ENCODE results near the gene ATP9A.
"Not testable (repeated sequence)": the region's sequence is repeated elsewhere in the genome, so short reads cannot be mapped to it uniquely, and the experiment has no call there.

ATP9A gene

DNA sequence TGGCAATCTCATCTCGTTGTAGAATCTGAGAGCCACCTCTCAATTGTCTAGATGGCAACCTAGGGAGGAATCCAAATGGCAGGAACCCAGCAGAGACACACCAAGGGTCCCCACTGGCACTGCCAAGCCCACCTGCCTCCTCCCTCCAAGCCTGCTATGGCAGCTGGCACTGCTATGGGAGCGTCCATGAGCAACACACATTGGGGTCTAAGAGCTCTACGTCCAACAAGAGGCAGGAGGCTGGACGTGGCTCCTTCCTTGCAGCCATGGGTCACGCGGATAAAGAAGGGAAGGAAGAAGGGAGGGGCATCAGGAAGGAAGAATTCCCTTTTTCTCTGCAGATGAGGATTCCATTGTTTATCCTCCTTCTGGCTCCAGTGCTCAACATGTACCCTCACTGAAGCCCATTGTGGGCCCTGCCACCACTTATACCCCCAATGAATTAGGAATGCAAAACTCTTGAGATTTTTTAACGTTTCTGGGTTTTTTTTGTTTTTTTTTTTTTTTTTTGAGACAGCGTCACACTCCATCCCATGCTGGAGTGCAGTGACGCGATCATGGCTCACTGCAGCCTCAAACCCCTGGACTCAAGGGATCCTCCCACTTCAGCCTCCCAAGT lies 17.3 kb downstream of the ATP9A start:
- Histone ChIP-seq H3K36me3 (ENCODE audit: control insufficient read depth, insufficient read depth, low read length) (no peaks in the 10 kb centered on the region), H3K4me1 (ENCODE audit: control insufficient read depth, insufficient read depth, low read length, poor library complexity, severe bottlenecking) (peaks cover 7% of the 10 kb centered on the region), H3K27ac (ENCODE audit: low read depth, low read length, severe bottlenecking) (no peak overlapping the region), H3K9me3 (ENCODE audit: control insufficient read depth, low read length) (no peaks in the 10 kb centered on the region), H3K4me3 (ENCODE audit: extremely low read depth, insufficient read depth, low read length, poor library complexity, severe bottlenecking) (no peak overlapping the region)
- WGBS, 2 experiments (ENCODE audit: insufficient coverage in 2 of 2), result 92 to 95% methylated on average over 4 to 8 of the region's 10 CpGs

DNA sequence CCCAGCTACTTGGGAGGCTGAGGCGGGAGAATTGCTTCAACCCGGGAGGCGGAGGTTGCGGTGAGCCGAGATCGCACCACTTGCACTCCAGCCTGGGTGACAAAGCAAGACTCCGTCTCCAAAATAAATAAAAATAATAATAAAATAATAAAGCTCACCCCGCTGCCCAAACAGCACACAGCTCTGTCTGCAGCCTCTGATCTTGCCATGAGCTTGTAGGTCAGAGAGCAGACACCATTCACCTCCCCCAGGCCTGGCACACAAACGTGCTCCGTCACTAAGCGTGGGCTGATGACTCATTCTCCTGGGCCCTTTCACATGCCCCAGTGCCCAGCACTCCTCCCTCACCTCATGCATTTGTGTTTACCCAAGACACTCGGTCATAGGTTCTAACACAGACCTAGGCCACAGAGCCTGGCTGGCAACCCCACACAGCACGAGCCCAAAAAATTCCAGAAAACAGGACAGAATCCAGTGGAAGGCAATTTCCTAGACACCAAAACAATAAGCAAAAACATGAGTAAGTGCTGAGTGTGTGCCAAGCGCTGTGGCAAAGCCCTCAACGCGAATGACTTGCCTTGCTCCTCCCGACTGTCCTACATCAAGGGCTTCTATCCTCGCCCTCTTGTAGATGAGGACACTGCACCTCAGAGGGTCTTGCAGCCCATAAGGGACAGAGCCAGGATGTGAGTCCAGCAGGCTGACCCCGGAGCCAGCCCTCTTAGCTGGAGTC lies 18.0 kb downstream of the ATP9A start:
- 87 to 94% methylated on average over 9 to 13 of the region's 19 CpGs for WGBS, 2 experiments (ENCODE audit: insufficient coverage in 2 of 2)
- no peaks in the 10 kb centered on the region for H3K36me3 ChIP-seq (ENCODE audit: control insufficient read depth, insufficient read depth, low read length)
- H3K9me3 ChIP-seq (ENCODE audit: control insufficient read depth, low read length), result no peaks in the 10 kb centered on the region
- H3K4me3 ChIP-seq (ENCODE audit: extremely low read depth, insufficient read depth, low read length, poor library complexity, severe bottlenecking), result no peak overlapping the region
- H3K4me1 ChIP-seq (ENCODE audit: control insufficient read depth, insufficient read depth, low read length, poor library complexity, severe bottlenecking), result peaks cover 7% of the 10 kb centered on the region
- H3K27ac ChIP-seq (ENCODE audit: low read depth, low read length, severe bottlenecking), result no peak overlapping the region

DNA sequence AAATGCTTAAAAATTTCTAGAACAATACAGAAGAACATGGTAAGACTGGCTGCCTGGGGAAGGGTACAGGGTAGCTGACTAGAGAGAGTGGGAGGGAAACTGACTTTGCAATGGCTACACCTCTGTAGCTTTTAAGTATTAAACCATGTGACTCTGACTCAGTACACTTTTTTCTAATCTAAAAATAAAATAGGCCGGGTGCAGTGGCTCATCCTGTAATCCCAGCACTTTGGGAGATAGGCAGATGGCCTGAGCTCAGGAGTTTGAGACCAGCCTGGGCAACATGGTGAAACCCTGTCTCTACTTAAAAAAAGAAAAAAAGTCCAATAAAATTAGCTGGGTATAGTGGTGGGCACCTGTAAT lies 18.5 kb downstream of the ATP9A start:
- 83% methylated on average over 1 of the region's 1 CpG; no CpG with 5 or more reads in 1 of the 2 experiments for WGBS, 2 experiments (ENCODE audit: insufficient coverage in 2 of 2)
- no peak overlapping the region for H3K27ac ChIP-seq (ENCODE audit: low read depth, low read length, severe bottlenecking)
- H3K4me1 ChIP-seq (ENCODE audit: control insufficient read depth, insufficient read depth, low read length, poor library complexity, severe bottlenecking), result peaks cover 7% of the 10 kb centered on the region
- H3K9me3 ChIP-seq (ENCODE audit: control insufficient read depth, low read length), result no peaks in the 10 kb centered on the region
- H3K36me3 ChIP-seq (ENCODE audit: control insufficient read depth, insufficient read depth, low read length), result no peaks in the 10 kb centered on the region
- no peak overlapping the region for H3K4me3 ChIP-seq (ENCODE audit: extremely low read depth, insufficient read depth, low read length, poor library complexity, severe bottlenecking)

DNA sequence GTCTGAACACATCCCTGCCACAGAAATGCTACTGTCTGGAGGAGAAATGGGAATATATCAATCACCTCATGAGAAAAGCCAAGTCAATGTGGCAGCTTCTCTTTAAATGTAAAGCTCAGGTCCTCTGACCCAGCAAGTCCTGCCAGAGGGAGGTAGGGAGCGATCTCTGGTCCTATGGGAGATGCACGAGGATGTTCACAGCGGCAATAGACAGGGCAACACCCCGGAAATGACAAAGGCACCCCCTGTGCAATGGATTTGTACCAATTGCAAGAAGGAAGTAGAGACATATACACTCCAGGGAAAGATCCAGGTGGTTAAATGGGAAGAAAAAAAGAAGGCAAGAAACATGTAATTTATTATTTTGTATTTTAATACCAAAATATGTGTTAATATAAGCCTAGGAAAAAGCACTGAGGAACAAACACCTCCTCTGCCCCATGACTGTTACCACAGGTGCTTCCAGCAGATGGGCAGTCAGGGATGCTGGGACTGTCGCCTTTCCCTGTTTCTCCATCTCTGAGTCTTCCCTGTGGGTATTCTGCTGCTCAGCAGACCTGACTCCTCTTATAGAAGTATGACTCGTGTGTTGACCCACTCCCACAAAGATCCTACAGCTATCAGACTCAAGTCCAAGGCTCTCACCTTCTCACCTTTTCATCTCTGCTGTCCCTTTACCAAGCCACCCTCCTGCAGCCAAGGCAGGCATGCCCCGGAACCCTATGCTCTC lies 20.8 kb downstream of the ATP9A start:
- Histone ChIP-seq H3K36me3 (ENCODE audit: control insufficient read depth, insufficient read depth, low read length) (no peaks in the 10 kb centered on the region), H3K4me3 (ENCODE audit: extremely low read depth, insufficient read depth, low read length, poor library complexity, severe bottlenecking) (no peak overlapping the region), H3K9me3 (ENCODE audit: control insufficient read depth, low read length) (no peaks in the 10 kb centered on the region), H3K4me1 (ENCODE audit: control insufficient read depth, insufficient read depth, low read length, poor library complexity, severe bottlenecking) (peaks cover 15% of the 10 kb centered on the region), H3K27ac (ENCODE audit: low read depth, low read length, severe bottlenecking) (no peak overlapping the region)
- 92 to 100% methylated on average over 6 of the region's 7 CpGs for WGBS, 2 experiments (ENCODE audit: insufficient coverage in 2 of 2)

DNA sequence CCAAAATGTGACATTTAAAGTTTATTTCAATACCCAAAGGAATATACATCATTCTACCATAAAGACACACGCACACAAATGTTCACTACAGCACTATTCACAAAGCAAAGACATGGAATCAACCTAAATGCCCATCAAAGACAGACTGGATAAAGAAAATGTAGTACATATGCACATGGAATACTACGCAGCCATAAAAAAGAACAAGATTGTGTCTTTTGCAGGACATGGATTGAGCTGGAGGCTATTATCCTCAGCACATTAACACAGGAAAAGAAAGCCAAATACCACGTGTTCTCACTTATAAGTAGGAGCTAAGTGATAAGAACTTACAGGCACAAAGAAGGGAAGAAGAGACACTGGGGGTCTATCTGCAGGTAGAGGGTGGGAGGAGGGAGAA lies 22.4 kb downstream of the ATP9A start:
- H3K4me1 ChIP-seq (ENCODE audit: control insufficient read depth, insufficient read depth, low read length, poor library complexity, severe bottlenecking), result peaks cover 16% of the 10 kb centered on the region
- no peaks in the 10 kb centered on the region for H3K36me3 ChIP-seq (ENCODE audit: control insufficient read depth, insufficient read depth, low read length)
- 83 to 100% methylated on average over 1 of the region's 3 CpGs for WGBS, 2 experiments (ENCODE audit: insufficient coverage in 2 of 2)
- no peak overlapping the region for H3K4me3 ChIP-seq (ENCODE audit: extremely low read depth, insufficient read depth, low read length, poor library complexity, severe bottlenecking)
- H3K27ac ChIP-seq (ENCODE audit: low read depth, low read length, severe bottlenecking), result no peak overlapping the region
- H3K9me3 ChIP-seq (ENCODE audit: control insufficient read depth, low read length), result no peaks in the 10 kb centered on the region

DNA sequence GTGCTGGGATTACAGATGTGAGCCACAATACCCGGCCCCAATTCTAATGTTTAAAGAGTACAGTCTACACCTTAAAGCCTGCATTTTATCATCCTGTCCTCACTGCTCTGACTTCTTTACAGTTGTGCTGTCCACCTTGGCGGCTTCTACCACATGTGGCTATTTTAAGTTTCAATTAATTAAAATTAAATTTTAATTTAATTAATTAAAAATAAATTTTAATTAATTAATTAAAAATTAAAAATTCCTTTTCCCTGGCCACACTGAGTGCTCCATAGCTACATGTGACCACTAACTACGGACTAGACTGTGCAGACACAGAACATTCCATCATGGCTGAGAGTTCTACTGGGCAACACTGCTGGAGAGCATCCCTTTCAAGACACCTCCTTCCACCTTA lies 27.4 kb downstream of the ATP9A start:
- Histone ChIP-seq H3K27ac (ENCODE audit: low read depth, low read length, severe bottlenecking) (no peak overlapping the region), H3K4me3 (ENCODE audit: extremely low read depth, insufficient read depth, low read length, poor library complexity, severe bottlenecking) (no peak overlapping the region), H3K36me3 (ENCODE audit: control insufficient read depth, insufficient read depth, low read length) (no peaks in the 10 kb centered on the region), H3K4me1 (ENCODE audit: control insufficient read depth, insufficient read depth, low read length, poor library complexity, severe bottlenecking) (peaks cover 9% of the 10 kb centered on the region), H3K9me3 (ENCODE audit: control insufficient read depth, low read length) (no peaks in the 10 kb centered on the region)
- WGBS, 2 experiments (ENCODE audit: insufficient coverage in 2 of 2), result 90 to 100% methylated on average over 1 to 2 of the region's 3 CpGs

DNA sequence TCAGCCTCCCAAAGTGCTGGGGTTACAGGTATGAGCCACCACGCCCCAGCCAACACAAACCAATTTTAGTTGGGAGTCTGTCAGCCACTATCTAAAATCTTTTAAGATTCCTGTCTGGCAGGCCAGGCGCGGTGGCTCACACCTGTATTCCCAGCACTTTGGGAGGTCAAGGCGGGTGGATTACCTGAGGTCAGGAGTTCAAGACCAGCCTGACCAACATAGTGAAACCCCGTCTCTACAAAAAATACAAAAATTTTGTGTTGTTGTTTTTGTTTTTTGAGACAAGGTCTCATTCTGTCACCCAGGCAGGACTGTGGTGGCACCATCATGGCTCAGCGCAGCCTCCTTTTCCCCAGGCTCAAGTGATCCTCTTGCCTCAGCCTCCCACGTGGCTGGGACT lies 27.9 kb downstream of the ATP9A start:
- not testable (repeated sequence) for H3K4me3 ChIP-seq (ENCODE audit: extremely low read depth, insufficient read depth, low read length, poor library complexity, severe bottlenecking); H3K27ac ChIP-seq (ENCODE audit: low read depth, low read length, severe bottlenecking); H3K9me3 ChIP-seq (ENCODE audit: control insufficient read depth, low read length); H3K4me1 ChIP-seq (ENCODE audit: control insufficient read depth, insufficient read depth, low read length, poor library complexity, severe bottlenecking); H3K36me3 ChIP-seq (ENCODE audit: control insufficient read depth, insufficient read depth, low read length)
- 81 to 88% methylated on average over 4 to 5 of the region's 7 CpGs for WGBS, 2 experiments (ENCODE audit: insufficient coverage in 2 of 2)

DNA sequence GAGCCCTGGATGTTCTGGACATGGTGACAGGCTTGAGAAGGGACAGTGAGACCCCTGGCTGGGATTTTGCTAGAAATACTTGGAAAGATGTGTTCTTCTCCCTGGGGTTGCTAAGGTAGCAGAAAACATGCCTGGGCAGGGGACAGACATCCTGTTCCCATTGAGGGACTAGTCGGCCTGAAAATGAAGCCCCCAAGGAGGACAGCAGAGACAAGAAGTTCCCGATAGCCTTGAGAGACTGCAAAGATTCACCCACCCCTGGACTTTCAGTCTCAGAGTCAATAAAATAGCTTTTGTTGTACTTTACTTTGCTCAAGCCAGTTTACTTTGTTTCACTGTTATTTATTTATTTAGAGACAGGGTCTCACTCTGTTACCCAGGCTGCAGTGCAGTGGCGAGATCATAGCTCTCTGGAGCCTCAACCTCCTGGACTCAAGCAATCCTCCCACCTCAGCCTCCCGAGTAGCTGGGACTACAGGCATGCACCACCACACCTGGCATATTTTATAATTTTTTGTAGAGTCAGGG lies 28.4 kb downstream of the ATP9A start:
- H3K36me3 ChIP-seq (ENCODE audit: control insufficient read depth, insufficient read depth, low read length), result no peaks in the 10 kb centered on the region
- 97 to 98% methylated on average over 3 to 4 of the region's 4 CpGs for WGBS, 2 experiments (ENCODE audit: insufficient coverage in 2 of 2)
- H3K4me1 ChIP-seq (ENCODE audit: control insufficient read depth, insufficient read depth, low read length, poor library complexity, severe bottlenecking), result peaks cover 9% of the 10 kb centered on the region
- H3K4me3 ChIP-seq (ENCODE audit: extremely low read depth, insufficient read depth, low read length, poor library complexity, severe bottlenecking), result no peak overlapping the region
- no peak overlapping the region for H3K27ac ChIP-seq (ENCODE audit: low read depth, low read length, severe bottlenecking)
- no peaks in the 10 kb centered on the region for H3K9me3 ChIP-seq (ENCODE audit: control insufficient read depth, low read length)

DNA sequence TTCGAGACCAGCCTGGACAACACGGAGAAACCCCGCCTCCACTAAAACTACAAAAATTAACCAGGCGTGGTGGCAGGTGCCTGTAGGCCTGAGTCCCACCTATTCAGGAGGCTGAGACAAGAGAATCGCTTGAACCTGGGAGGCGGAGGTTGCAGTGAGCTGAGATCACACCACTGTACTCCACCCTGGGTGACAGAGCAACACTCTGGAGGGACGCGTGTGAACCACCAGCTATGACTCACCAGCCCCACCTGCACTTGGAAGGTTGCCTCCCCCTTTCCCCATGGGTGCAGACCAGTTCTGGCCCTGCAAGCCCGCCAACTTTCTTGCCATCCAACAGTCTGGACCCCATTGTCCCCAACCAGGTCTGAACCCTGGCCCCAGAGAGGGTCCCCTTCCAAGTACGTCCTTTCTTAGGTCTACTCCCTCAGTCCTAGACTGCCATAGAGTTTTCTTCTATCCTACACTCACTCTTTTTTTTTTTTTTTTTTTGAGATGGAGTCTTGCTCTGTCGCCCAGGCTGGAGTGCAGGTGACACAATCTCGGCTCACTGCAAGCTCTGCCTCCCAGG lies 29.2 kb downstream of the ATP9A start:
- H3K4me1 ChIP-seq (ENCODE audit: control insufficient read depth, insufficient read depth, low read length, poor library complexity, severe bottlenecking), result peaks cover 9% of the 10 kb centered on the region
- H3K9me3 ChIP-seq (ENCODE audit: control insufficient read depth, low read length), result no peaks in the 10 kb centered on the region
- H3K27ac ChIP-seq (ENCODE audit: low read depth, low read length, severe bottlenecking), result no peak overlapping the region
- WGBS, 2 experiments (ENCODE audit: insufficient coverage in 2 of 2), result 90 to 93% methylated on average over 7 to 8 of the region's 12 CpGs
- H3K4me3 ChIP-seq (ENCODE audit: extremely low read depth, insufficient read depth, low read length, poor library complexity, severe bottlenecking), result no peak overlapping the region
- no peaks in the 10 kb centered on the region for H3K36me3 ChIP-seq (ENCODE audit: control insufficient read depth, insufficient read depth, low read length)

DNA sequence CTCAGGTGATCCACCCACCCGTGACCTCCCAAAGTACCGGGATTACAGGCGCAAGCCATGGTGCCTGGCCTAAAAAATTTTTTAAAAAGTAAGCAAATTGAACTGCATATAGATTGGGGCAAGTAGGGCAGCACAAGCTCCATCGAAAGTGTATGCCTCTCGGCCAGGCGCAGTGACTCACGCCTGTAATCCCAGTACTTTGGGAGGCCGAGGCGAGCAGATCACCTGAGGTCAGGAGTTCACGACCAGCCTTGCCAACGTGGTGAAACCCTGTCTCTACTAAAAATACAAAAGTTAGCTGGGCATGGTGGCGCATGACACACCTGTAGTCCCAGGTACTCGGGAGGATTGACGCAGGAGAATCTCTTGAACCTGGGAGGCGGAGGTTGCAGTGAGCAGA lies 29.9 kb downstream of the ATP9A start:
- not testable (repeated sequence) for H3K36me3 ChIP-seq (ENCODE audit: control insufficient read depth, insufficient read depth, low read length); H3K4me1 ChIP-seq (ENCODE audit: control insufficient read depth, insufficient read depth, low read length, poor library complexity, severe bottlenecking)
- WGBS, 2 experiments (ENCODE audit: insufficient coverage in 2 of 2), result 93 to 95% methylated on average over 11 to 14 of the region's 15 CpGs

More for the DNA sequence above, 29.9 kb downstream of the ATP9A start:
- not testable (repeated sequence) for H3K4me3 ChIP-seq (ENCODE audit: extremely low read depth, insufficient read depth, low read length, poor library complexity, severe bottlenecking); H3K27ac ChIP-seq (ENCODE audit: low read depth, low read length, severe bottlenecking); H3K9me3 ChIP-seq (ENCODE audit: control insufficient read depth, low read length)
